AG09319 (cell line): Measurements from ENCODE around the gene GNRHR.

Experiments
- DNase-seq: peaks from one replicate; pipeline ENCODE4 v3.0.0-alpha.2; 2010; ENCODE audit warnings: low read depth; ENCODE audit errors: extremely low read depth
- CTCF ChIP-seq: IDR thresholded peaks from 2 replicates; pipeline ENCODE4 v1.5.1; 2011; ENCODE audit warnings: low read depth, mild to moderate bottlenecking, inconsistent platforms, low read length, moderate library complexity

Gene GNRHR

GRCh38 chr4:67719953-67720617, 34.1 kb downstream of the GNRHR start:
- TF ChIP-seq CTCF: no peak
- DNase-seq: no peak

DNA sequence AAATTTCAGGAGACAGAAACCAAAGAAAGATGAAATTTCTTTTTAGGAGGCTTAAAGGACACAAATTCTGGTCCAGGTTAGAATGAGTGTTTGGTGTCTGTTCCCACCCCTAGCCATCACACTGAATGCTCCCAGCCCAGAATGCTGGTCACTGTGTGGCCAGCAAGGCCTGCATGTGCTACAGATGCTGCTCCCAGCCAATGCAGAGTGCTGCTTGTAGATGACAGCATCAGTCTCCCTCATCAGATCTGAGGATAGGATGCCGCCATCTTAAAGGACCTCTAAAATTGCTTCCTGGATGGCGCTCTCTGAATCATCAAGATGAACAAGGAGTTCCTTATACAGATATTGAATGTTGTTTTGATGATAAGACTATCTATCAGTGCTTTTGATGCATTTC, 35.3 kb downstream of the GNRHR start:
- TF ChIP-seq CTCF: no peak
- no peak for DNase-seq

DNA sequence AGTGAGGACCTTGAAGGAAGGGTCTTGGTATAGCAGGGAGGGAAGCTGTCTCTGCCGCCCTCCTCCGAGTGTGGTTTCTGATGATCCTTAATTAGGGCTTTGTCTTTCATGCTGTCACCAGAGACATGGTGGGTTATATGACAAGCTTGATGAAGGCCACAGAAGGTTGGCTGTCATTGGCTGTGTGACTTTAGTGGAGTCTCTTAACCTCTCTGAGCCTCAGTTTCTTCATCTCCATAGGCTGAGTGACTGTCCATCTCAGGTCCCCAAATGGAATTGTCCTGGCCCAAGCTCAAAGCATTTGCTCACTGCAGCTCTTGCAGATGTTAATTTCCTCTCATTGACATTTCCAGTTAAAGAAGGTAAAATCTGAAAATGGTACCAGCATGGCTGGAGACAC, 36.6 kb downstream of the GNRHR start:
- DNase-seq: no peak
- no peak for TF ChIP-seq CTCF

- DNase-seq: no peak
- no peak for TF ChIP-seq CTCF
Observed at GRCh38 chr4:67714955-67715354, 39.2 kb downstream of the GNRHR start.

DNA sequence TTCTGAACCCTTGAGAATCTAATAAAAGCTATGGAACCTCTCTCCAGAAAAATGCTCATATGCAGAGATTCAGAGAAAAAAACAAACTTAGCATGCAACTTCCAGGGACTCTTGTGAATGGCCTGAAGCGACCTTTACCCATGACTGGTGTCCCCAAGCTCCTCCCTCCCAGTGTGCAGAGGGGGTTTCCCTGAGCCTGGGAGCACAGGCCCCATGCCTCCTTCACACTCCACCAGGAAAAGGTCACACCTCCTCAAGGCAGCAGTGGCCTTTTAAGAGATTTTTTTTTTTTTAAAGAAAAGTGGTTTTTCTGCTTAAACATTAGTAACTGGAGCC, 40.0 kb downstream of the GNRHR start:
- DNase-seq: no peak
- no peak for TF ChIP-seq CTCF

DNA sequence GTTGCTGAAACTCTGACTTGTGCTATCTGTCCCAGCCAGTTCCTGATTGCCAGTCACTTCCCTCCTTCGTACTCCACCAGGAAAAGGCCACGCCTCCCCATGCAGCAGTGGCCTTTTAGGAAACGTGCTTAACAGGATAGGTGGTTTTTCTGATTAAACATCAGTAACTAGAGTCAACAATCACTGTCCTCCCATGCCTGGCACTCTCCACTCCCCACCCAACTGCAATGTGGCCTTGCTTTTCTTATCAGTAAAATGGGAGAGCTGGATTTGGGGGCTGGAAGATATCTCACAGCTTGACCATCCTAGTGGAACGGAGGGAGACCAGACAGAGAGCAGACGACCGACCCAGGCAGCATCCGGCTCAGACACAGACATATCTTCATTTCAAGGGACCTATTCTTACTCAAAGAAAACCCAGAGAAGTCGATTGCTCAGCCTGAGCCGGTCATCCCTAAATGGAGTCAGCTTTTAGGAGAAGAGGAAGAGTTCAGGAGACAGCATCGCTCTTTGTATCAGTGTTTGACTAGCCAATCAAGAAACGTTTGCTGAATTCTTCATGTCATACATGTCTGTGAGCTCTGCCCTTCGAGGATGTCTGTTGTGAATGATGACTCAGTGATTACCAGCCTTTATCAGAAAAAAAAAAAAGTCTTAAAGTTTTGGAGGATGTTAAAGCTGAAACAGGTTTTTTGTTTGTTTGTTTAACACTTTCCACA, 40.5 kb downstream of the GNRHR start:
- no peak for DNase-seq
- TF ChIP-seq CTCF: no peak

GRCh38 chr4:67712650-67713528, 41.3 kb downstream of the GNRHR start:
- no peak for DNase-seq
- TF ChIP-seq CTCF: no peak
